Keratinocyte (primary cell): Measurements from ENCODE around the gene CLHC1.

Source experiments
- EZH2 ChIP-seq: IDR thresholded peaks from one replicate; pipeline ENCODE4 v1.6.1; 2012; ENCODE audit warnings: inconsistent platforms, mild to moderate bottlenecking, low read length, moderate library complexity
- TF ChIP-seq, protein P1 (sequence below), 3 experiments: IDR thresholded peaks in 1 of 3; conservative IDR thresholded peaks in 1 of 3; optimal IDR thresholded peaks in 1 of 3; 2 replicates in 2 of 3; 3 replicates in 1 of 3; pipeline versions ENCODE3 to v1.5.1; 2011; ENCODE audit warnings: low read length in 3 of 3, mild to moderate bottlenecking in 3 of 3, moderate library complexity in 2 of 3, control low read depth in 1 of 3, inconsistent platforms in 1 of 3; ENCODE audit not compliant: insufficient read depth in 2 of 3; ENCODE audit errors: extremely low read depth in 1 of 3

DNA sequence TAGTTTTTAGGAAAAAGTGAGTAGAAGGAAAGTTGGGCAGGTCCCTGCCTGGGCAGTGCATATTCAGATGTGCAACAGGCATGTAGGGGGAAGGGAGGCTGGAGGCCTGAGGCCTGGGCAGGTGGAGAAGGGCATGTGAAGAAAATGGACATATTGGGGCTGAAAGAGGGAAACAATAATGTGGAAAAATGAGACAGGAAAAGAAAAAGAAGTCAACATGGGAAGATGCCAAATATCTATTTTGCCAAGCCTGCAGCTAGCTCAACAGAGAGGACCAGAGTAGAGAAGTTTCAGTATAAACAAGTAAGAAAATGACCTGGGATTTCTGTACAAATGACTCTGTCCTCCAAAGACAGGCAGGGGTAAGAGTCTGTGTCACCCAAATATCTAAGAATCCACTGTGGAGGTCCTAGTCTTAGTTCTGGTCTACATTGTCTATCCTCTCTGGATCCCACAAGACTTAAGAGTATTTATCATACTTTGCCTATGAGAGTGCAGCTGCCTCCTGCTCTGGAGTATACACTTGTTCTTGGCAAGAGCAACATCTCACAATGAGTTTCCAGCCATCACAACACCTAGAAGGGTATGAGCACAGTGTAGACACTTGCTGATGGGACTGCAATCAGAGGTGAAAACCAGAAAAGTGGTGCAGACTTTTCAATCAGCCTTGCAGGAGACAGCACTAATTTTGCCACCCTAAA lies 80.2 kb downstream of the CLHC1 start:
- TF ChIP-seq, protein P1, sequence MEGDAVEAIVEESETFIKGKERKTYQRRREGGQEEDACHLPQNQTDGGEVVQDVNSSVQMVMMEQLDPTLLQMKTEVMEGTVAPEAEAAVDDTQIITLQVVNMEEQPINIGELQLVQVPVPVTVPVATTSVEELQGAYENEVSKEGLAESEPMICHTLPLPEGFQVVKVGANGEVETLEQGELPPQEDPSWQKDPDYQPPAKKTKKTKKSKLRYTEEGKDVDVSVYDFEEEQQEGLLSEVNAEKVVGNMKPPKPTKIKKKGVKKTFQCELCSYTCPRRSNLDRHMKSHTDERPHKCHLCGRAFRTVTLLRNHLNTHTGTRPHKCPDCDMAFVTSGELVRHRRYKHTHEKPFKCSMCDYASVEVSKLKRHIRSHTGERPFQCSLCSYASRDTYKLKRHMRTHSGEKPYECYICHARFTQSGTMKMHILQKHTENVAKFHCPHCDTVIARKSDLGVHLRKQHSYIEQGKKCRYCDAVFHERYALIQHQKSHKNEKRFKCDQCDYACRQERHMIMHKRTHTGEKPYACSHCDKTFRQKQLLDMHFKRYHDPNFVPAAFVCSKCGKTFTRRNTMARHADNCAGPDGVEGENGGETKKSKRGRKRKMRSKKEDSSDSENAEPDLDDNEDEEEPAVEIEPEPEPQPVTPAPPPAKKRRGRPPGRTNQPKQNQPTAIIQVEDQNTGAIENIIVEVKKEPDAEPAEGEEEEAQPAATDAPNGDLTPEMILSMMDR (optimal IDR thresholded peaks at IDR 0.05 in 1 of 3, IDR thresholded peaks at IDR 0.05 in 1 of 3, conservative IDR thresholded peaks at IDR 0.05 in 1 of 3; ENCODE audit: extremely low read depth in 1 of 3, insufficient read depth in 2 of 3, low read length in 3 of 3) = no peak
- TF ChIP-seq EZH2 = no peak
